H4 (cell line): Measurements from ENCODE around the gene SIGLEC12. TPM values are rescaled to one million over a fixed set of nuclear protein-coding genes. Genes with fewer than 3 reads are reported as not detected.
A peak's percentile ranks its signal among the peaks of the same experiment; 100 is the strongest.
"Not testable (repeated sequence)": the region's sequence is repeated elsewhere in the genome, so short reads cannot be mapped to it uniquely, and the experiment has no call there.

ENCODE experiments used
- DNase-seq: peaks from one replicate; pipeline ENCODE4 v3.0.0-alpha.2; 2015; ENCODE audit warnings: low spot score
- total RNA-seq: library from RNA; depleted of rRNA; stranded (reverse); fragments of >200 nt; shearing (Covaris generic); gene quantifications from 2 replicates; pipeline ENCODE4 v1.2.3, GENCODE V29; 2014; rRNA removed

Gene SIGLEC12
- total RNA-seq, 1 experiment from 2014 or later = not detected

- no peak for DNase-seq
Observed at GRCh38 chr19:51458899-51459505, 42.6 kb downstream of the SIGLEC12 start.

- no peak for DNase-seq
Observed at GRCh38 chr19:51458051-51458645, 43.5 kb downstream of the SIGLEC12 start, which contains the start of gene SIGLEC8. Gene SIGLEC8 (minus strand): TSS chr19:51458454. CDS start chr19:51458387, 67 bp downstream.

GRCh38 chr19:51457351-51458013 lies 44.1 kb downstream of the SIGLEC12 start:
- no peak for DNase-seq

- DNase-seq = no peak
Observed at GRCh38 chr19:51456541-51457290, 44.9 kb downstream of the SIGLEC12 start.

GRCh38 chr19:51450730-51451307 lies 50.8 kb downstream of the SIGLEC12 start:
- DNase-seq = no peak

GRCh38 chr19:51448411-51449016 lies 53.1 kb downstream of the SIGLEC12 start:
- DNase-seq = no peak

- DNase-seq = no peak
Observed at GRCh38 chr19:51448011-51448410, 53.6 kb downstream of the SIGLEC12 start.

GRCh38 chr19:51447510-51447909 lies 54.1 kb downstream of the SIGLEC12 start:
- not testable (repeated sequence) for DNase-seq

GRCh38 chr19:51441410-51442390 lies 59.9 kb downstream of the SIGLEC12 start:
- peak; percentile 66 for DNase-seq

Other genes starting within 250 kb of the SIGLEC12 start
- 0.72 and 1.2 TPM in 2 replicates for gene IGLON5, start 190.2 kb downstream of the SIGLEC12 start, total RNA-seq
- 8.0 and 8.5 TPM in 2 replicates for gene VSIG10L, start 159.7 kb downstream of the SIGLEC12 start, total RNA-seq
- 397 and 449 TPM in 2 replicates for gene ETFB, start 135.4 kb downstream of the SIGLEC12 start, total RNA-seq
- gene CLDND2, start 132.8 kb downstream of the SIGLEC12 start, total RNA-seq = 0.97 TPM in 1 of 2 replicates, not detected in the other
- gene NKG7, start 129.1 kb downstream of the SIGLEC12 start, total RNA-seq = not detected in 2 replicates
- not detected in 2 replicates for gene LIM2, start 113.8 kb downstream of the SIGLEC12 start, total RNA-seq
- not detected in 2 replicates for gene C19orf84, start 111.2 kb downstream of the SIGLEC12 start, total RNA-seq
- not detected in 2 replicates for gene SIGLEC10, start 84.2 kb downstream of the SIGLEC12 start, total RNA-seq
- not detected in 2 replicates for gene SIGLEC8, start 43.3 kb downstream of the SIGLEC12 start, total RNA-seq
- not detected in 2 replicates for gene CEACAM18, start 23.3 kb downstream of the SIGLEC12 start, total RNA-seq
- gene SIGLEC6, start 29.9 kb upstream of the SIGLEC12 start, total RNA-seq = not detected in 2 replicates
- 3.1 and 5.1 TPM in 2 replicates for gene ZNF175, start 69.5 kb upstream of the SIGLEC12 start, total RNA-seq
- not detected in 2 replicates for gene SIGLEC5, start 128.6 kb upstream of the SIGLEC12 start, total RNA-seq
- gene SIGLEC14, start 145.0 kb upstream of the SIGLEC12 start, total RNA-seq = not detected in 2 replicates
- gene SPACA6, start 191.5 kb upstream of the SIGLEC12 start, total RNA-seq = 4.2 and 8.2 TPM in 2 replicates
- gene HAS1, start 222.2 kb upstream of the SIGLEC12 start, total RNA-seq = not detected in 2 replicates